OCI-LY7 (cell line): ENCODE measurements around the gene USP48. TPM values are rescaled to one million over a fixed set of nuclear protein-coding genes. Genes with fewer than 3 reads are reported as not detected.

Experiments
- BruUV-seq: library from RNA; stranded (reverse); fragments of 400-500 nt; replicated peaks from 2 replicates; lab custom pipeline; 2021; lab: Mats Ljungman, UMichigan
- CTCF ChIA-PET: fragments of 300-600 bp; sonication (Branson Sonifier 250); formaldehyde crosslinking; loops from one replicate; lab custom pipeline; 2022; ENCODE audit warnings: antibody characterized with exemption; ENCODE audit not compliant: unreplicated experiment; lab: Charles Lee
- POLR2A ChIA-PET: fragments of 300-600 bp; sonication (Branson Sonifier 250); formaldehyde crosslinking; loops from one replicate; lab custom pipeline; 2022; ENCODE audit warnings: antibody characterized with exemption; lab: Charles Lee
- DNase-seq: peaks from one replicate; pipeline ENCODE4 v3.0.0-alpha.2; 2015; ENCODE audit warnings: low spot score
- H2AFZ ChIP-seq: fragments of 200-600 bp; sonication (generic), shearing (Covaris generic); 2 replicates; pipeline ENCODE4 v1.6.1; 2014; ENCODE audit warnings: mild to moderate bottlenecking, antibody characterized with exemption, low read length, moderate library complexity
- H3K27ac ChIP-seq: fragments of 200-600 bp; sonication (generic); 2 replicates; pipeline ENCODE4 v1.5.1; 2014; ENCODE audit warnings: mixed run types, low read depth, mild to moderate bottlenecking, moderate library complexity, low read length, inconsistent platforms; ENCODE audit not compliant: poor library complexity, severe bottlenecking
- H3K36me3 ChIP-seq: fragments of 200-600 bp; sonication (generic); 2 replicates; pipeline ENCODE4 v1.6.1; 2014; ENCODE audit warnings: mild to moderate bottlenecking, antibody characterized with exemption, low read length, moderate library complexity, mixed read lengths; ENCODE audit not compliant: insufficient read depth
- H3K4me1 ChIP-seq: fragments of 200-600 bp; sonication (generic); 2 replicates; pipeline ENCODE4 v1.5.1; 2014; ENCODE audit warnings: mild to moderate bottlenecking, low read length; ENCODE audit not compliant: insufficient read depth, poor library complexity, severe bottlenecking
- H3K4me2 ChIP-seq: fragments of 200-600 bp; sonication (generic); 2 replicates; pipeline ENCODE4 v1.6.1; 2014; ENCODE audit warnings: mild to moderate bottlenecking, low read length
- H3K4me3 ChIP-seq: fragments of 200-600 bp; sonication (generic); 2 replicates; pipeline ENCODE4 v1.5.1; 2014; ENCODE audit warnings: mild to moderate bottlenecking, low read depth, low read length; ENCODE audit not compliant: poor library complexity, severe bottlenecking
- H3K79me2 ChIP-seq: fragments of 200-600 bp; sonication (generic); 2 replicates; pipeline ENCODE4 v1.6.1; 2016; ENCODE audit warnings: low read depth, mild to moderate bottlenecking, low read length, moderate library complexity, mixed read lengths; ENCODE audit not compliant: insufficient read depth
- H3K9me2 ChIP-seq: fragments of 200-600 bp; sonication (generic); 2 replicates; pipeline ENCODE4 v1.6.1; 2016; ENCODE audit warnings: mild to moderate bottlenecking, low read length, mixed read lengths; ENCODE audit not compliant: insufficient read depth
- H3K9me3 ChIP-seq: fragments of 200-600 bp; sonication (generic); 2 replicates; pipeline ENCODE4 v1.6.1; 2014; ENCODE audit warnings: mild to moderate bottlenecking, mixed run types, low read length, mixed read lengths
- H4K20me1 ChIP-seq: fragments of 200-600 bp; sonication (generic); 2 replicates; pipeline ENCODE4 v1.6.1; 2014; ENCODE audit warnings: mild to moderate bottlenecking, antibody characterized with exemption, low read length, moderate library complexity, mixed read lengths; ENCODE audit not compliant: insufficient read depth
- CTCF ChIP-seq: fragments of 200-600 bp; sonication (generic); conservative IDR thresholded peaks from 2 replicates; pipeline ENCODE4 v1.5.1; 2014; ENCODE audit warnings: mild to moderate bottlenecking, antibody characterized with exemption, low read length, moderate library complexity, mixed read lengths
- EZH2phosphoT487 ChIP-seq: fragments of 200-600 bp; sonication (generic); IDR thresholded peaks from 2 replicates; pipeline ENCODE4 v1.6.1; 2018; ENCODE audit warnings: low read depth, borderline replicate concordance, mild to moderate bottlenecking, mixed run types, antibody characterized with exemption, low read length, moderate library complexity, mixed read lengths
- intact Hi-C: fragments of 100-400 bp; cut with micrococcal nuclease; formaldehyde crosslinking; loops from one replicate; pipeline ENCODE4 v1.10.0; 2022; ENCODE audit not compliant: unreplicated experiment
- total RNA-seq, 2 experiments: library from RNA; depleted of rRNA in 1 of 2; stranded (reverse); fragments of >200 nt in 1 of 2; shearing (Covaris generic) in 1 of 2; gene quantifications; 2 replicates each; pipeline ENCODE4 v1.2.3, GENCODE V29; 2014 to 2022

The USP48 gene
- total RNA-seq, 2 experiments from 2014 or later, result 45.0 to 98.3 TPM

GRCh38 chr1:21775985-21776562 is 6.9 kb downstream of the USP48 start:
- intact Hi-C loops, result no loop called here
- no peak overlapping the region for H2AFZ ChIP-seq
- H4K20me1 ChIP-seq, result peaks cover 16% of the 10 kb centered on the region
- CTCF ChIA-PET, result no interaction called here
- no peak for DNase-seq
- H3K4me2 ChIP-seq, result no peak overlapping the region
- no peaks in the 10 kb centered on the region for H3K9me2 ChIP-seq
- TF ChIP-seq CTCF (no peak), EZH2phosphoT487 (no peak)
- H3K4me3 ChIP-seq, result no peak overlapping the region
- peaks cover 51% of the 10 kb centered on the region for H3K36me3 ChIP-seq
- BruUV-seq, result TSS peak; percentile 15
- POLR2A ChIA-PET, result no interaction called here
- H3K9me3 ChIP-seq, result no peaks in the 10 kb centered on the region
- H3K79me2 ChIP-seq, result peaks cover 100% of the 10 kb centered on the region
- peak overlapping the region; percentile 18 for H3K27ac ChIP-seq
- peaks cover 37% of the 10 kb centered on the region for H3K4me1 ChIP-seq

DNA sequence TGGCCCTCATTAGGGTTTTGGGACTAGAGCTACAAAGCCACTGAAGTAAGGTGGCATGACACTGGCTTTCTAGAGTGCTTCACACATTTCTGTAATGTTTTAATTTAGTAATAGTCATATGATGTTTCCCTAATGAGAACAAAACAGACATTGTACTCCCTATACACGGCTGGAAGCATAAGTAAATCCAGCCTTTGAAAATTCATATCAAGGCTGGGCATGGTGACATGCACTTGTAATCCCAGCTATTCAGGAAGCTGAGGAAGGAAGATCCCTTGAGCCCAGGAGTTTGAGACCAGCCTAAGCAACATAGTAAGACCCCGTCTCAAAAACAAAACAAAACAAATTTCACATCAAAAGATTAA is 7.4 kb downstream of the USP48 start:
- intact Hi-C loops, result no loop called here
- ChIA-PET POLR2A (no interaction called here), CTCF (interaction anchor here (0.6 kb wide), 1 partner anchor 107 kb away, joined by 3 read pairs; no protein-coding TSS in a partner anchor)
- peaks cover 33% of the 10 kb centered on the region for H3K4me1 ChIP-seq
- peaks cover 51% of the 10 kb centered on the region for H3K36me3 ChIP-seq
- H4K20me1 ChIP-seq, result peaks cover 16% of the 10 kb centered on the region
- no peak overlapping the region for H3K4me3 ChIP-seq
- H2AFZ ChIP-seq, result no peak overlapping the region
- DNase-seq, result no peak
- H3K27ac ChIP-seq, result no peak overlapping the region
- H3K79me2 ChIP-seq, result peaks cover 100% of the 10 kb centered on the region
- TF ChIP-seq CTCF (no peak), EZH2phosphoT487 (no peak)
- H3K9me2 ChIP-seq, result no peaks in the 10 kb centered on the region
- H3K4me2 ChIP-seq, result no peak overlapping the region
- no TSS peak for BruUV-seq
- no peaks in the 10 kb centered on the region for H3K9me3 ChIP-seq

DNA sequence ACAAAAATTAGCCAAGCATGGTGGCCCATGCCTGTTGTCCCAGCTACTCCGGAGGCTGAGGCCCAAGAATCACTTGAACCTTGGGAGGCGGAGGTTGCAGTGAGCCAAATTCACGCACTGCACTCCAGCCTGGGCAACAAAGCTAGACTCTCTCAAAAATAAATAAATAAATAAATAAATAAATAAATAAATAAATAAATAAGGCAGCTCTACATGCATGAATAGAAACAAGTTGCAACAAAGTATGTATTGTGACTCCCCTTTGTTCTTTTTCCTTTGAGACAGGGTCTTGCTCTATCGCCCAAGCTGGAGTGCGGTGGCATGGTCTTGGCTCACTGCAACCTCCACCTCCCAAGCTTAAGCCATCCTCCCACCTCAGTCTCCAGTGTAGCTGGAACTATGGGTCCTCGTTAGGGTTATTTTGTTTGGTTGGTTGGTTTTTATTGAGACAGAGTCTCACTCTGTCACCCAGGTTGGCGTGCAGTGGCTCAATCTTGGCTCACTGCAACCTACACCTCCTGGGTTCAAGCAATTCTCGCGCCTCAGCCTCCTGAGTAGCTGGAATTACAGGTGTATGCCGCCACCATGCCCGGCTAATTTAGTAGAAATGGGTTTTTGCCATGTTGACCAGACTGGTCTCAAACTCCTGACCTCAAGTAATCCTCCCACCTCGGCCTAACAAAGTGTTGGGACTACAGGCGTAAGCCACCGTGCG is 8.0 kb downstream of the USP48 start:
- intact Hi-C loops, result no loop called here

More for the DNA sequence above, 8.0 kb downstream of the USP48 start:
- POLR2A ChIA-PET, result no interaction called here
- H3K4me1 ChIP-seq, result peaks cover 28% of the 10 kb centered on the region
- no peaks in the 10 kb centered on the region for H3K9me2 ChIP-seq
- H3K79me2 ChIP-seq, result peaks cover 100% of the 10 kb centered on the region
- H3K4me3 ChIP-seq, result no peak overlapping the region
- CTCF ChIA-PET, result interaction anchor here (0.6 kb wide), 1 partner anchor 108 kb away, joined by 3 read pairs; no protein-coding TSS in a partner anchor
- H3K36me3 ChIP-seq, result peaks cover 50% of the 10 kb centered on the region
- no peak overlapping the region for H2AFZ ChIP-seq
- H3K27ac ChIP-seq, result no peak overlapping the region
- BruUV-seq, result no TSS peak
- H3K9me3 ChIP-seq, result no peaks in the 10 kb centered on the region
- no peak for DNase-seq
- TF ChIP-seq CTCF, result no peak
- TF ChIP-seq EZH2phosphoT487, result no peak
- H3K4me2 ChIP-seq, result no peak overlapping the region
- H4K20me1 ChIP-seq, result peaks cover 11% of the 10 kb centered on the region
